K562 (cell line): Measurements from ENCODE around the gene TCEAL1. TPM values are rescaled to one million over a fixed set of nuclear protein-coding genes. Genes with fewer than 3 reads are reported as not detected.

Source experiments
- ELF1 ChIP-seq: fragments of 200-800 bp; sonication (Bioruptor generic); IDR thresholded peaks from 2 replicates; pipeline ENCODE4 v1.6.1; 2016; ENCODE audit warnings: missing genetic modification characterization, missing compliant biosample characterization
- GABPB1 ChIP-seq: sonication (generic); formaldehyde crosslinking; IDR thresholded peaks from 2 replicates; pipeline ENCODE4 v1.8.0; 2022; ENCODE audit warnings: mild to moderate bottlenecking, missing genetic modification reagents
- polyA plus RNA-seq, 8 experiments: library from polyadenylated mRNA; depleted of rRNA in 4 of 8; stranded (reverse) in 5 of 8; unstranded in 3 of 8; fragments of >200 nt; fragmentation: Nextera tagmentation in 2 of 8; fragmentation: Illumina TruSeq in 1 of 8; extraction: Ambion mirVana in 2 of 8; extraction: Trizol in 1 of 8; gene quantifications; 2 replicates each; pipeline versions ENCODE4 v1.2.1 to v1.2.3, GENCODE V29; 2011 to 2014; ENCODE audit warnings: inconsistent platforms in 1 of 8, missing spikeins in 1 of 8
- total RNA-seq, 7 experiments: library from RNA; depleted of rRNA in 6 of 7; stranded (reverse); fragments of >200 nt in 6 of 7; fragmentation: Illumina TruSeq in 2 of 7; extraction: Trizol in 2 of 7; gene quantifications; 2 replicates each; pipeline versions ENCODE4 v1.2.1 to v1.2.3, GENCODE V29; 2011 to 2021; ENCODE audit warnings: low replicate concordance in 1 of 7
- TF ChIP-seq, protein P1 (sequence below): fragments of 450-650 bp; IDR thresholded peaks from 2 replicates; pipeline ENCODE4 v1.6.1; 2018; ENCODE audit not compliant: partially characterized antibody
- TF ChIP-seq, protein P2 (sequence below): IDR thresholded peaks from 3 replicates; pipeline ENCODE4 v1.6.1; 2011; ENCODE audit warnings: borderline replicate concordance, mild to moderate bottlenecking, moderate library complexity; ENCODE audit not compliant: insufficient read length; ENCODE audit errors: extremely low read depth

Gene TCEAL1
- total and polyA plus RNA-seq, 9 of the 15 experiments (the other 6 are each of a cell fraction or from before 2014, with no cell fraction given) = 2.1 to 5.3 (median 4.0) TPM

DNA sequence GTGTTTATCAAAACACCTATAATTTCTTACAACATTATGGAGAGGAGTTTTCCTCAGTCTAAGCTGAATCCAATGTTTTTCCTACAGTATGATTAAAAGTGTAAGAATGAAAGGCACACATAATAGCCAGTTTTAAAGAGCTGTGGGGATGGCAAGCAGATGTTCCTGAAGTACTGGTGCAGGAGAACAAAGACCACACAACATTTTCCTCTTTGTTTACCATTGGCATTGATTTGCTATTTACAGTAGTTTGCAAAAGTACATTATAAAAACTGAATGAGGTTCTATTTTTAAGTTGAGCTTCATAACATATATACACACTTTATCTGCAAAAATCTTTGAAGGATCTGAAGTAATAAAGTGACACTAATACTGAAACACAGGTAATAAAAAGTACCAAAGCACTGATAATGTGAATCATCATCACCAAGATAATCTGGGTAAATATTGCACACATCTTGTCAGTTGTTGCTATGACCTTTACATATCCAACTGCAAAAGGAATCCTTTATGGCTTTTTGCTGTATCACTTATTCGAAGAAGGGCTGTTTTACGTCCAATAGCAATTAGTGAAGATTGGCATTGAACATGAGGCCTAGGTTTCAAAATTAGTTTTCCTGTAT, 22.5 kb downstream of the TCEAL1 start (continued):
- TF ChIP-seq, protein P1, sequence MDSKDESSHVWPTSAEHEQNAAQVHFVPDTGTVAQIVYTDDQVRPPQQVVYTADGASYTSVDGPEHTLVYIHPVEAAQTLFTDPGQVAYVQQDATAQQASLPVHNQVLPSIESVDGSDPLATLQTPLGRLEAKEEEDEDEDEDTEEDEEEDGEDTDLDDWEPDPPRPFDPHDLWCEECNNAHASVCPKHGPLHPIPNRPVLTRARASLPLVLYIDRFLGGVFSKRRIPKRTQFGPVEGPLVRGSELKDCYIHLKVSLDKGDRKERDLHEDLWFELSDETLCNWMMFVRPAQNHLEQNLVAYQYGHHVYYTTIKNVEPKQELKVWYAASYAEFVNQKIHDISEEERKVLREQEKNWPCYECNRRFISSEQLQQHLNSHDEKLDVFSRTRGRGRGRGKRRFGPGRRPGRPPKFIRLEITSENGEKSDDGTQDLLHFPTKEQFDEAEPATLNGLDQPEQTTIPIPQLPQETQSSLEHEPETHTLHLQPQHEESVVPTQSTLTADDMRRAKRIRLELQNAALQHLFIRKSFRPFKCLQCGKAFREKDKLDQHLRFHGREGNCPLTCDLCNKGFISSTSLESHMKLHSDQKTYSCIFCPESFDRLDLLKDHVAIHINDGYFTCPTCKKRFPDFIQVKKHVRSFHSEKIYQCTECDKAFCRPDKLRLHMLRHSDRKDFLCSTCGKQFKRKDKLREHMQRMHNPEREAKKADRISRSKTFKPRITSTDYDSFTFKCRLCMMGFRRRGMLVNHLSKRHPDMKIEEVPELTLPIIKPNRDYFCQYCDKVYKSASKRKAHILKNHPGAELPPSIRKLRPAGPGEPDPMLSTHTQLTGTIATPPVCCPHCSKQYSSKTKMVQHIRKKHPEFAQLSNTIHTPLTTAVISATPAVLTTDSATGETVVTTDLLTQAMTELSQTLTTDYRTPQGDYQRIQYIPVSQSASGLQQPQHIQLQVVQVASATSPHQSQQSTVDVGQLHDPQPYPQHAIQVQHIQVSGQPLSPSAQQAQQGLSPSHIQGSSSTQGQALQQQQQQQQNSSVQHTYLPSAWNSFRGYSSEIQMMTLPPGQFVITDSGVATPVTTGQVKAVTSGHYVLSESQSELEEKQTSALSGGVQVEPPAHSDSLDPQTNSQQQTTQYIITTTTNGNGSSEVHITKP = no peak
- no peak for TF ChIP-seq GABPB1 (CRISPR knock-in tag)
- TF ChIP-seq ELF1 (tag) = no peak
- TF ChIP-seq, protein P2, sequence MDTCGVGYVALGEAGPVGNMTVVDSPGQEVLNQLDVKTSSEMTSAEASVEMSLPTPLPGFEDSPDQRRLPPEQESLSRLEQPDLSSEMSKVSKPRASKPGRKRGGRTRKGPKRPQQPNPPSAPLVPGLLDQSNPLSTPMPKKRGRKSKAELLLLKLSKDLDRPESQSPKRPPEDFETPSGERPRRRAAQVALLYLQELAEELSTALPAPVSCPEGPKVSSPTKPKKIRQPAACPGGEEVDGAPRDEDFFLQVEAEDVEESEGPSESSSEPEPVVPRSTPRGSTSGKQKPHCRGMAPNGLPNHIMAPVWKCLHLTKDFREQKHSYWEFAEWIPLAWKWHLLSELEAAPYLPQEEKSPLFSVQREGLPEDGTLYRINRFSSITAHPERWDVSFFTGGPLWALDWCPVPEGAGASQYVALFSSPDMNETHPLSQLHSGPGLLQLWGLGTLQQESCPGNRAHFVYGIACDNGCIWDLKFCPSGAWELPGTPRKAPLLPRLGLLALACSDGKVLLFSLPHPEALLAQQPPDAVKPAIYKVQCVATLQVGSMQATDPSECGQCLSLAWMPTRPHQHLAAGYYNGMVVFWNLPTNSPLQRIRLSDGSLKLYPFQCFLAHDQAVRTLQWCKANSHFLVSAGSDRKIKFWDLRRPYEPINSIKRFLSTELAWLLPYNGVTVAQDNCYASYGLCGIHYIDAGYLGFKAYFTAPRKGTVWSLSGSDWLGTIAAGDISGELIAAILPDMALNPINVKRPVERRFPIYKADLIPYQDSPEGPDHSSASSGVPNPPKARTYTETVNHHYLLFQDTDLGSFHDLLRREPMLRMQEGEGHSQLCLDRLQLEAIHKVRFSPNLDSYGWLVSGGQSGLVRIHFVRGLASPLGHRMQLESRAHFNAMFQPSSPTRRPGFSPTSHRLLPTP = no peak
- TF ChIP-seq, all 486 proteins: peak for 0
